GM18868 (cell line): ENCODE measurements around the gene VPS35L.

Experiments used
- ATAC-seq: cut with Tn5 transposase; IDR thresholded peaks from one replicate; pipeline ENCODE4 v1.9.1; 2021; ENCODE audit warnings: mild to moderate bottlenecking, moderate library complexity; ENCODE audit not compliant: unreplicated experiment

Gene VPS35L

GRCh38 chr16:19689342-19689741 lies 133.8 kb downstream of the VPS35L start:
- ATAC-seq: no peak

DNA sequence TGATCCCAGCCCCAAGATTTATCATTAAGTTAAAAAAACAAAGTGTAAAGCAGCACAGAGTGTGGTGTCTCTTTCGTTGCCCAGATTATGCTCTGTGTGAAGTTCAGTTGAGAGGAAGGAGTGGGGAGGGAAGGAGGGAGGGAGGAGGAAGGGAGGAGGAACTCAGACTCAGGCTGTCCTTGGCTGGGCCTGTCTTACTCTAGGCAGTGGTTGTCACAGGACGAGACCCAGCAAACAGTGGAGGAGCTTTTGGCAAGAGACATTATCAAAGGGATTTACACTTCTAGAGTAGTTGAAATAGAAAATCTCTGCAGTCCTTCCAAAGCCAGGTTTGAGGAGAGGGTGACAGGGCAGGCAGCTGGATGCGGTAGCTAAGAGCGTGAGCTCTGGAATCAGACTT lies 134.7 kb downstream of the VPS35L start:
- no peak for ATAC-seq

- ATAC-seq: no peak
Measured at GRCh38 chr16:19691161-19691711, 135.7 kb downstream of the VPS35L start.

GRCh38 chr16:19694989-19695388 lies 139.5 kb downstream of the VPS35L start:
- no peak for ATAC-seq

DNA sequence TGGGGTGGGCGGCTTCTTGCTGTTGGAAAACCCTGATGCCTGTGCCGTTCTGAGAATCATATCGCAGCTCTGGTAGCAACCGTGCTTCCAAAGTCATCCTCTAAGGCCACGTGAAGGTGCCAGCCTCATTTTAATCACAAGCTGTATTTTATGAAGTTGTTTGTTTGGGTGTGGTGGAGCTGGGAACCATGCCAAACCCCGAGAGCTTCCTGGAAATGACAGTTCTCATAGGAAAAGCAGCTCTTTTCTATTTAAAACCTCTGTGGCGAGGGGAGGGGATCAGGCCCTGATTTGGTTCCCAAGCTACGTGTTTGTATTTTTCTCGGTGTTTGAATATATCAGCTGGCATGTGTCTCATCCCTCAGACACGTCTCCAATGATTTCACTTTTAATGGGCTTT lies 140.8 kb downstream of the VPS35L start:
- ATAC-seq: no peak

- no peak for ATAC-seq
Measured at GRCh38 chr16:19696961-19697360, 141.5 kb downstream of the VPS35L start.

DNA sequence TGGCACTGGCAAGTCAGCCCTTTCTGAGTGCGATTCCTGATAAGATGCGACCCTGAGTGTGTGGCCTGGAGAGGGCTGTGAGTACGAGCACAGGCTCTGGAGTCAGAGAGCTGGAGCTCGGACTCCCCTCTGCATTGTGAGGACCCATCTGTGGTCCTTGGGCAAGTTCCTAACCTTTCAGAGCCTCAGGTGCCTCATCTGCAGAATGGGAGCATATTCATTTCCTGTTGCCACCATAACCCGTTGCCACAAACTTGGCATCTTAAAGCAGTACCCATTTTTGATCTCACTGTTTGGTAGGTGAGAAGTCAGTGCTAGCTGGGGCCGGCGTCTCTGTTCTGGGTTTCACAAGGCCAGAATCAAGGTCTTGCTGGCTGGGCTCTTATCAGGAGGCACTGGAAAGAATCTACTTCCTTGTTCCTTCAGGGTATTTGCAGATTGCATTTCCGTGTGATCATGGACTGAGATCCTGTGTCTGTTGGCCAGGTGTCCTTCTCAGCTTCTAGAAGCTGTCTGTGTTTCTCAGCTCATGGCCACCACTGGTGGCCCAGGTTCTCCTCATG lies 142.3 kb downstream of the VPS35L start:
- ATAC-seq: no peak

DNA sequence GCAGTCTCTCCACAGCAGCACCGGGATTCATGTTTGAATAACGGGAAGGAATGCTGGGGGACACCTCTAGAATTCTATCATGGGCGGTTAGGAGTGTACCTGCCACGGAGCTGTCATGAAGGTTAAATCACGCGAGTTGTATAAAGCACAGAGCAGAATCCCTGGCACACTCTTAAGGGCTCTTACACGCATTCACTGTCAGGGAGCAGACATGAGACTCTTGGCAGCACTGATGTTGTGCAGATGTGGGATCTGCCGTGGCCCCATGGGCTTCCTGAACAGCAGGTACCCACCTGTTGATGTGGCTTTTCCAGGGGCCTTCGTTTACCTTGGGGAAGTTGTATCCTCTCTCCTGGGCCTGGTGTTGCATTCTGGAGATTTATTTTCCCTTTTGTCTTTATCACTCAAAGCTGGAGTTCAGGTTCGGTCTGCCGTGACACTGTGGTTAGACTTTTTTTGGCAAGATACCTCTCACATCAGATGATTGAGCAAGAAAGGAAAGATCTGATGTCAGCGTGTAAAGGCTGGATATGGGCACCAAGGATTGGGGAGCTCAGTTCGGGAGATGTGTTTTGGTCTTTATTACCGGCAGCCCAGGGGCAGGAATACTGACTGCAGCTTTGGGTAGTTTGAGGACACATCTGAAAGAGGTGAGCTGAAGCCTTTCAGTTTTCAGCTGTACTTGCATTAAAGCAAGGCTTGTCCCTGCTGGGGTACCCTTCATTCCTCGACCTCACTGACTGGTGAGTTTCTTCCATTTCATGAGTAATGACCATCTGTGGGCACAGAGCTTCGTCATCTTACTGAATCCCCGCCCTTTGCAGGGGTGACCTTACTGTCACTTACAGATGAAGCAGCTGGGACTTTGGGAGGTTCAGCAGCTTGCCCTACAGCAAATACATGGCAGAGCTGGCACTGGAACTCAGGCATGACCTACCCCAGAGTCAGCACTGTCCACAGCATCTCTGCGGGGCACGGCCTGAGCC lies 143.3 kb downstream of the VPS35L start:
- no peak for ATAC-seq

DNA sequence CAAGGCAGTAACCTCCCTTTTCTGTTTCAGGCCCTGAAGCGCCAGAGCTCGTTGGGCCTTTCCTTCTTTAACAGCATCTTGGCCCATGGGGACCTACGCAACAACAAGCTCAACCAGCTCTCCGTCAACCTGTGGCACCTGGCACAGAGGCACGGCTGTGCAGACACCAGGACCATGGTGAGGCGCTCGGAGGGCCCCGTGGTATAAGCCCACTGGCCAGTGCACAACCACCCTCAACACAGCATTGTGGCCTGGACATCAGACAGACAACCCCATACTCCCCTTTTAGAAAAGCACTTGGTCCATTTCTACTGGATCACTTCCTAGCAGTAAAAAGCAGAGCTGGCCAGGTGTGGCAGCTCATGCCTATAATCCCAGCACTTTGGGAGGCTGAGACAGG lies 144.0 kb downstream of the VPS35L start:
- no peak for ATAC-seq

- no peak for ATAC-seq
Measured at GRCh38 chr16:19700319-19700781, 144.8 kb downstream of the VPS35L start.

DNA sequence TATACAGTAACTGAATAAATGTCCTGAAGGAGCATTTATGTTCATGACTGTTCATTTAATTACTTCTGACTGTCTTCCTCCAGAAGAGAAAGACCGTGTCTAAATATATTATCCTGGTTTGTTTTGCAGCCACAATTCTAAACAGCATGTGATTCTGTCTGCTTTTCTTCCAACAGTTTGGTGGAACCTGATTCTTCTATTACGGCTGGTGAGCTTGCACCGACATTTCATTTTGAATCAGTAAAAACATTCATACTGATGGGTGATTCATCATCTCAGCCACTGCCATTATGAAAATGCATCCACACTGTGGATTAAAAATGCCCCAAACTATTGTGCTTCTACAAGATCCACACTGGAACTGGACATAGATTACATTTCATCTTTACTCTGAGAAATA lies 145.6 kb downstream of the VPS35L start:
- ATAC-seq: no peak

GRCh38 chr16:19703172-19703889 lies 147.8 kb downstream of the VPS35L start:
- no peak for ATAC-seq

GRCh38 chr16:19704321-19705145 lies 149.0 kb downstream of the VPS35L start:
- no peak for ATAC-seq

GRCh38 chr16:19705146-19705501 lies 149.6 kb downstream of the VPS35L start:
- ATAC-seq: no peak

DNA sequence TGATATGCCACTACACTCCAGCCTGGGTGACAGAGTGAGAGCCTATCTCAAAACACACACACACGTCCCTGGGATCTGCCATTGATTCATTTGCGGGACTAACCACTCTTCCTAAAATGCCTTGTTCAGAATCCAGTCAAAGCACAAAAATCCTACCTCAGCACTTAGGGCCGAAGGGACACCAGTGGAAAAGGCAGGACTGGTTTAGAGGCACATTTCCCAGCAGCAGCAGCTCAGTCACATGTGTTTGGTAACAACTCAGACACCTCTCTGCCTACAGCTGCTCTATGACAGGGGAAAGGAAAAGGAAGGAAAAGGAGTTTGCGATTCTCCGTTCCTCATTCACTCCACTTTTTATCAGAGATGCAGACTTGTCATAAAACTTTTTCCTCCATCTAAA lies 150.3 kb downstream of the VPS35L start:
- ATAC-seq: no peak

GRCh38 chr16:19706846-19707245 lies 151.3 kb downstream of the VPS35L start:
- no peak for ATAC-seq

- no peak for ATAC-seq
Measured at GRCh38 chr16:19707569-19708295, 152.2 kb downstream of the VPS35L start.

- ATAC-seq: no peak
Measured at GRCh38 chr16:19708296-19709205, 153.0 kb downstream of the VPS35L start.
